PC-3 (cell line): ENCODE data around the gene SV2C. TPM values are rescaled to one million over a fixed set of nuclear protein-coding genes. Genes with fewer than 3 reads are reported as not detected.
A peak's percentile ranks its signal among the peaks of the same experiment; 100 is the strongest.

Experiments
- ATAC-seq: fragments of 200-7000 bp; cut with Tn5 transposase; 2 replicates; pipeline ENCODE4 v1.9.1; 2020; ENCODE audit warnings: mild to moderate bottlenecking, moderate library complexity
- BruUV-seq: library from RNA; stranded (reverse); fragments of 400-500 nt; replicated peaks from 2 replicates; lab custom pipeline; 2021; lab: Mats Ljungman, UMichigan
- CTCF ChIA-PET: fragments of 300-600 bp; sonication (Branson Sonifier 250); formaldehyde crosslinking; loops from one replicate; lab custom pipeline; 2022; ENCODE audit warnings: antibody characterized with exemption; lab: Charles Lee
- POLR2A ChIA-PET: fragments of 300-600 bp; sonication (Branson Sonifier 250); formaldehyde crosslinking; loops from one replicate; lab custom pipeline; 2022; ENCODE audit warnings: antibody characterized with exemption; ENCODE audit not compliant: unreplicated experiment; lab: Charles Lee
- DNase-seq: peaks from one replicate; pipeline ENCODE4 v3.0.0-alpha.2; 2015
- H2AFZ ChIP-seq: fragments of 300-600 bp; sonication (generic); 2 replicates; pipeline ENCODE4 v1.6.0; 2016; ENCODE audit warnings: antibody characterized with exemption, low read length
- H3F3A ChIP-seq: fragments of 300-600 bp; sonication (generic); one replicate; pipeline ENCODE4 v1.6.0; 2017; ENCODE audit warnings: antibody characterized with exemption, low read length, control low read depth, mild to moderate bottlenecking; ENCODE audit not compliant: unreplicated experiment
- H3K27ac ChIP-seq: fragments of 300-600 bp; sonication (generic); 2 replicates; pipeline ENCODE4 v1.5.1; 2016; ENCODE audit warnings: mild to moderate bottlenecking, low read length
- H3K27me3 ChIP-seq: fragments of 300-600 bp; sonication (generic); 2 replicates; pipeline ENCODE4 v1.6.1; 2016; ENCODE audit warnings: low read length, mixed read lengths
- H3K36me3 ChIP-seq: fragments of 300-600 bp; sonication (generic); 2 replicates; pipeline ENCODE4 v1.6.1; 2016; ENCODE audit warnings: low read depth, mixed run types, low read length, mixed read lengths
- H3K4me1 ChIP-seq: fragments of 300-600 bp; sonication (generic); 2 replicates; pipeline ENCODE4 v1.5.1; 2016; ENCODE audit warnings: low read length; ENCODE audit not compliant: insufficient read depth
- H3K4me2 ChIP-seq: fragments of 300-600 bp; sonication (generic); 2 replicates; pipeline ENCODE4 v1.6.0; 2016; ENCODE audit warnings: low read length
- H3K4me3 ChIP-seq: fragments of 300-600 bp; sonication (generic); 2 replicates; pipeline ENCODE4 v1.5.1; 2016; ENCODE audit warnings: mild to moderate bottlenecking, low read length, mixed read lengths
- H3K79me2 ChIP-seq: fragments of 300-600 bp; sonication (generic); 2 replicates; pipeline ENCODE4 v1.6.1; 2017; ENCODE audit warnings: low read length, mixed read lengths
- H3K9ac ChIP-seq: fragments of 300-600 bp; sonication (generic); 2 replicates; pipeline ENCODE4 v1.6.0; 2016; ENCODE audit warnings: mild to moderate bottlenecking, low read length
- H3K9me2 ChIP-seq: fragments of 300-600 bp; sonication (generic); replicated peaks from 2 replicates; pipeline ENCODE4 v1.6.1; 2016; ENCODE audit warnings: mixed run types, low read length, mixed read lengths
- H3K9me3 ChIP-seq: fragments of 300-600 bp; sonication (generic); 2 replicates; pipeline ENCODE4 v1.6.1; 2016; ENCODE audit warnings: low read length, mixed read lengths
- H4K20me1 ChIP-seq: fragments of 300-600 bp; sonication (generic); 2 replicates; pipeline ENCODE4 v1.6.1; 2016; ENCODE audit warnings: low read length, mixed read lengths
- EZH2 ChIP-seq: fragments of 300-600 bp; sonication (generic); IDR thresholded peaks from one replicate; pipeline ENCODE4 v1.6.1; 2017; ENCODE audit warnings: antibody characterized with exemption, mild to moderate bottlenecking, low read length; ENCODE audit not compliant: unreplicated experiment
- EZH2phosphoT487 ChIP-seq: fragments of 300-600 bp; sonication (generic); IDR thresholded peaks from 2 replicates; pipeline ENCODE4 v1.6.1; 2018; ENCODE audit warnings: mild to moderate bottlenecking, antibody characterized with exemption, low read length, borderline replicate concordance
- intact Hi-C: fragments of 100-400 bp; cut with micrococcal nuclease; formaldehyde crosslinking; loops from 2 replicates; pipeline ENCODE4 v1.9.0; 2023
- total RNA-seq: library from RNA; depleted of rRNA; stranded (reverse); fragments of >200 nt; gene quantifications from 2 replicates; pipeline ENCODE4 v1.2.3, GENCODE V29; 2014
- TF ChIP-seq, protein P1 (sequence below): fragments of 300-600 bp; sonication (generic); conservative IDR thresholded peaks from 2 replicates; pipeline ENCODE4 v1.5.1; 2017; ENCODE audit warnings: antibody characterized with exemption, low read depth, mild to moderate bottlenecking, low read length

The SV2C gene
- total RNA-seq, 1 experiment from 2014 or later: not detected

DNA sequence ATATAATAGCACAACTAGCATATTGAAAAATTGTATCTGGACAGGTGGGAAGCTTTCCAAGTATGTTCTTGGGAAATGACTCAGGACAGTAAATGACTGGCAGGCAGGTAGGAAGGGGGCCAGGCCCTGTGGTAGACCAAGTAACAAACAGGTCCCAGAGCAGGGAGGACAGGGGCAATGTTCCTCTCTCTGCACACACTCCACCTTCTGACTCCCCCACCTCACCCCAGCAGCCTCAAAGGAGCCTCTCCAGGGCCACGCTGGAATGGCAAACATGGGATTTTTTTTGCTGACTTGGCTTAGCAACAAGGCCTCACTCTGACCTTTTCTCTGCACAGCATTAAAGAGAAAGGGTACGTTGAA is 288.8 kb downstream of the SV2C start:
- ATAC-seq: peak; percentile 62
- intact Hi-C loops: no loop called here

DNA sequence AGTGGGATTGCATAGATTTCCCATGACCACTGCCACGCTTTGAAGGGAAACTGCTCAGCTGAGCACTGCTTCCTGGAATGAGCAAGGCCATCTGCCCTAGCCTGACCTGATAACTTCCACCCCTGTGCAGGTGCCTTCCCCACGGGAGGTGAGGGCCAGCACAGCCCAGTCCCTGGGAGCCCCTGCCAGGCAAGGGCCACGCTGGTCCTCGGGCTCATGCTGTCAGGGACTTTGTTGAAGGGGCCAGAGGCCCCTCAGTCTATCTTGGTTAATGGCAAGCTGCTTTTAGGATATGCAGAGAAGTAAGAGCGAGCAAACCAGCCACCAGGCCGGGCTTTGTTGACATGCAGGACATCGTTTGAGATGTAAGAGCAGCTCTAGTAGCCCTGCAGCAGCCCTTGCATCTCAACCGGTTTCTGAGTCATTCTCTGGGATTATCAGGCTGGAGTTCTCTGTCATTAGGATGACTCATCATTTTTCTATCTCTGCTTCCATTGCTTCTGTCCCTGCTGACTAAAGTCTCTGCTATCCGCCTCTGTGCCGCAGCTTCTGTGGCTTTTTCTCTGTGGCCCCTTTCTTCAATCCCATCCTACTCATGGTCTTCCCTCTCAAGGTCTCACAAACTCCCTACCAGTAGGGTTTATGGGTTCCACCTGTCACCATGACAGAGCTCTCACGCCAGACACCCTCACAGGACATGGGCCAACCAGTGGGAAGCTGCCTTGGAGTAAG is 289.3 kb downstream of the SV2C start:
- H3K79me2 ChIP-seq: no peaks in the 10 kb centered on the region
- no TSS peak for BruUV-seq
- H3K4me1 ChIP-seq: peaks cover 23% of the 10 kb centered on the region
- H3K4me3 ChIP-seq: peak overlapping the region; percentile 49; the same call in 1 of the 2 replicates
- peak overlapping the region; percentile 86 for H3K4me2 ChIP-seq
- CTCF ChIA-PET: no interaction called here
- no peaks in the 10 kb centered on the region for H3K9me2 ChIP-seq
- no peaks in the 10 kb centered on the region for H3K36me3 ChIP-seq
- TF ChIP-seq EZH2 (no peak), EZH2phosphoT487 (no peak)
- TF ChIP-seq, protein P1, sequence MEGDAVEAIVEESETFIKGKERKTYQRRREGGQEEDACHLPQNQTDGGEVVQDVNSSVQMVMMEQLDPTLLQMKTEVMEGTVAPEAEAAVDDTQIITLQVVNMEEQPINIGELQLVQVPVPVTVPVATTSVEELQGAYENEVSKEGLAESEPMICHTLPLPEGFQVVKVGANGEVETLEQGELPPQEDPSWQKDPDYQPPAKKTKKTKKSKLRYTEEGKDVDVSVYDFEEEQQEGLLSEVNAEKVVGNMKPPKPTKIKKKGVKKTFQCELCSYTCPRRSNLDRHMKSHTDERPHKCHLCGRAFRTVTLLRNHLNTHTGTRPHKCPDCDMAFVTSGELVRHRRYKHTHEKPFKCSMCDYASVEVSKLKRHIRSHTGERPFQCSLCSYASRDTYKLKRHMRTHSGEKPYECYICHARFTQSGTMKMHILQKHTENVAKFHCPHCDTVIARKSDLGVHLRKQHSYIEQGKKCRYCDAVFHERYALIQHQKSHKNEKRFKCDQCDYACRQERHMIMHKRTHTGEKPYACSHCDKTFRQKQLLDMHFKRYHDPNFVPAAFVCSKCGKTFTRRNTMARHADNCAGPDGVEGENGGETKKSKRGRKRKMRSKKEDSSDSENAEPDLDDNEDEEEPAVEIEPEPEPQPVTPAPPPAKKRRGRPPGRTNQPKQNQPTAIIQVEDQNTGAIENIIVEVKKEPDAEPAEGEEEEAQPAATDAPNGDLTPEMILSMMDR: no peak
- ATAC-seq (peak; percentile 94), DNase-seq (peak; percentile 90)
- no peaks in the 10 kb centered on the region for H3K9me3 ChIP-seq
- H3F3A ChIP-seq: peaks cover 3% of the 10 kb centered on the region
- H3K27me3 ChIP-seq: no peaks in the 10 kb centered on the region
- intact Hi-C loops: no loop called here
- H2AFZ ChIP-seq: no peak overlapping the region; the same call in 1 of the 2 replicates
- no peaks in the 10 kb centered on the region for H4K20me1 ChIP-seq
- H3K27ac ChIP-seq: peak overlapping the region; percentile 91
- H3K9ac ChIP-seq: peak overlapping the region; percentile 50; the same call in 1 of the 2 replicates
- POLR2A ChIA-PET: no interaction called here

More for the DNA sequence above, 288.8 kb downstream of the SV2C start:
- H3K27ac ChIP-seq: peak overlapping the region; percentile 91
- BruUV-seq: no TSS peak
- no peaks in the 10 kb centered on the region for H3K36me3 ChIP-seq
- H3K4me2 ChIP-seq: peak overlapping the region; percentile 86
- H4K20me1 ChIP-seq: no peaks in the 10 kb centered on the region
- peaks cover 3% of the 10 kb centered on the region for H3F3A ChIP-seq
- peak; percentile 76 for DNase-seq
- POLR2A ChIA-PET: no interaction called here
- H3K9me3 ChIP-seq: no peaks in the 10 kb centered on the region
- H3K9ac ChIP-seq: peak overlapping the region; percentile 50; the same call in 1 of the 2 replicates
- H3K79me2 ChIP-seq: no peaks in the 10 kb centered on the region
- no peaks in the 10 kb centered on the region for H3K9me2 ChIP-seq
- peaks cover 23% of the 10 kb centered on the region for H3K4me1 ChIP-seq
- peak overlapping the region; percentile 49; the same call in 1 of the 2 replicates for H3K4me3 ChIP-seq
- no peak overlapping the region for H2AFZ ChIP-seq
- TF ChIP-seq, protein P1: no peak
- no peak for TF ChIP-seq EZH2
- no peaks in the 10 kb centered on the region for H3K27me3 ChIP-seq
- CTCF ChIA-PET: no interaction called here

DNA sequence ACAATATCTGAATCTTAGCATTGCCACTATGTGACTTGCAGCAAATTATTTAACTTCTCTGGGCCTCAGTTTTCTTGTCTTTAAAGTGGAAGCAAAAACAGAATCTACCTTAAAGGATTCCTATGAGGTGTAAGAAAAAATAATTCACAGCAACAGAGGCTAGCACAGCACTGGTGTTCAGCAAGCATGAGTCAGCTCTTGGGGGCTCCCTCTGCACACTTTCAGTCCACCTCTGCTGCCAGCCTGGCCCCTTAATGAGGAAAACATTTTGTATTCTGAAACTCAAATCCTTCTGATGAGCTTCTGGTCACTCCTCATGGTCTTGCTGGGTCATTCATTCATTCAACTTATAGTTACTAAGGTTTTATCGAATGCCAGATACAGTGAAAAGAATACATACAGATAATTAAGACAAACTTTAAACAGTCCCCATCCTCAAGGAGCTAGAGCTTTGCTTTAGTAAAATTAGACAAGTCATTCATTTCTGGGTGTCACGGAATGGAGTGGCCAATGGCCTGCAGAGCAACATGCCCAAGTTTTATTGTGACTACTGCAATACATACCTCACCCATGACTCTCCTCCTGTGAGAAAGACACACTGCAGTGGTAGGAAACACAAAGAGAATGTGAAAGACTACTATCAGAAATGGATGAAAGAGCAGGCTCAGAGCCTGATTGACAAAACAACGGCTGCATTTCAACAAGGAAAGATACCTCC is 293.1 kb downstream of the SV2C start:
- H3K9me3 ChIP-seq: no peaks in the 10 kb centered on the region
- H3K27me3 ChIP-seq: no peaks in the 10 kb centered on the region
- intact Hi-C loops: no loop called here
- no peak for ATAC-seq
- CTCF ChIA-PET: no interaction called here
- peaks cover 26% of the 10 kb centered on the region for H3K4me1 ChIP-seq
- peak; percentile 10 for DNase-seq
- no peaks in the 10 kb centered on the region for H3K36me3 ChIP-seq
- POLR2A ChIA-PET: no interaction called here
- H4K20me1 ChIP-seq: no peaks in the 10 kb centered on the region
- H2AFZ ChIP-seq: no peak overlapping the region
- no peak overlapping the region for H3K4me2 ChIP-seq
- no peaks in the 10 kb centered on the region for H3K9me2 ChIP-seq
- no peak for TF ChIP-seq EZH2
- no TSS peak for BruUV-seq
- H3F3A ChIP-seq: peaks cover 3% of the 10 kb centered on the region
- H3K4me3 ChIP-seq: no peak overlapping the region
- no peak overlapping the region for H3K27ac ChIP-seq
- no peaks in the 10 kb centered on the region for H3K79me2 ChIP-seq
- no peak overlapping the region for H3K9ac ChIP-seq
